NCI-H446 (cell line): Measurements from ENCODE around the gene R3HDM2.

Experiments used
- DNase-seq, 2 experiments: peaks; one replicate each; lab custom pipeline; 2025; lab: John Stamatoyannopoulos, UW

The R3HDM2 gene

GRCh38 chr12:57268264-57268663 is 162.6 kb downstream of the R3HDM2 start:
- no peak for DNase-seq

GRCh38 chr12:57266681-57267080 is 164.2 kb downstream of the R3HDM2 start:
- no peak for DNase-seq

- DNase-seq, result no peak
These were observed 167.7 kb downstream of the R3HDM2 start for GRCh38 chr12:57263096-57263495.

- no peak for DNase-seq
These were observed 168.6 kb downstream of the R3HDM2 start for GRCh38 chr12:57262126-57262822.

- no peak for DNase-seq
These were observed 169.4 kb downstream of the R3HDM2 start for GRCh38 chr12:57261428-57261865.

GRCh38 chr12:57260366-57260765 is 170.5 kb downstream of the R3HDM2 start:
- DNase-seq, result no peak

- no peak for DNase-seq
These were observed 171.6 kb downstream of the R3HDM2 start for GRCh38 chr12:57258977-57259970.

- DNase-seq, result no peak
These were observed 174.9 kb downstream of the R3HDM2 start for GRCh38 chr12:57255916-57256315.

- no peak for DNase-seq
These were observed 176.2 kb downstream of the R3HDM2 start for GRCh38 chr12:57254506-57255280.

- DNase-seq, result no peak
These were observed 179.9 kb downstream of the R3HDM2 start, which contains the start of gene STAC3 for GRCh38 chr12:57250956-57251355. STAC3 (minus strand) TSS chr12:57251187; CDS start chr12:57249636, 1,551 bp downstream.

- no peak for DNase-seq
These were observed 180.3 kb downstream of the R3HDM2 start for GRCh38 chr12:57250541-57250940.

- DNase-seq, result no peak
These were observed 181.7 kb downstream of the R3HDM2 start for GRCh38 chr12:57248934-57249742.

GRCh38 chr12:57247041-57247440 is 183.8 kb downstream of the R3HDM2 start:
- DNase-seq, result no peak

- DNase-seq, result no peak
These were observed 186.5 kb downstream of the R3HDM2 start for GRCh38 chr12:57244312-57244696.

GRCh38 chr12:57243521-57244311 is 187.1 kb downstream of the R3HDM2 start:
- peak; percentile 61 to 65 for DNase-seq

- peak; percentile 62 to 86 for DNase-seq
These were observed 188.0 kb downstream of the R3HDM2 start for GRCh38 chr12:57242691-57243454.

- peak; percentile 62 to 82 for DNase-seq
These were observed 188.5 kb downstream of the R3HDM2 start for GRCh38 chr12:57242329-57242690.

- DNase-seq, result no peak
These were observed 189.2 kb downstream of the R3HDM2 start for GRCh38 chr12:57241402-57242310.
